HEK293 (cell line): ENCODE measurements around the gene HMGN1.

ENCODE experiments used
- HOXA7 ChIP-seq: sonication (generic); formaldehyde crosslinking; IDR thresholded peaks from 2 replicates; pipeline ENCODE4 v1.8.1; 2022; ENCODE audit warnings: missing genetic modification reagents, borderline replicate concordance
- KLF1 ChIP-seq: fragments of 450-650 bp; formaldehyde crosslinking; IDR thresholded peaks from 2 replicates; pipeline ENCODE4 v1.5.1; 2016; ENCODE audit warnings: missing biosample characterization, missing genetic modification characterization
- KLF10 ChIP-seq: fragments of 450-650 bp; IDR thresholded peaks from 2 replicates; pipeline ENCODE4 v1.5.1; 2018; ENCODE audit warnings: missing biosample characterization, mild to moderate bottlenecking, missing genetic modification characterization
- MYNN ChIP-seq: fragments of 450-650 bp; formaldehyde crosslinking; IDR thresholded peaks from 2 replicates; pipeline ENCODE4 v1.5.1; 2016; ENCODE audit warnings: missing biosample characterization, missing genetic modification characterization, borderline replicate concordance
- SALL2 ChIP-seq: fragments of 450-650 bp; formaldehyde crosslinking; IDR thresholded peaks from 2 replicates; pipeline ENCODE4 v1.5.0; 2017; ENCODE audit warnings: missing biosample characterization, mild to moderate bottlenecking, missing genetic modification characterization, borderline replicate concordance
- ZFP37 ChIP-seq: fragments of 450-650 bp; formaldehyde crosslinking; IDR thresholded peaks from 2 replicates; pipeline ENCODE4 v1.5.1; 2016; ENCODE audit warnings: missing biosample characterization, missing genetic modification characterization
- ZNF473 ChIP-seq: fragments of 450-650 bp; formaldehyde crosslinking; IDR thresholded peaks from 2 replicates; pipeline ENCODE4 v1.5.1; 2017; ENCODE audit warnings: missing biosample characterization, missing genetic modification characterization
- ZNF792 ChIP-seq: fragments of 450-650 bp; formaldehyde crosslinking; IDR thresholded peaks from 2 replicates; pipeline ENCODE4 v1.5.1; 2016; ENCODE audit warnings: missing biosample characterization, missing genetic modification characterization

- TF ChIP-seq KLF1 (tag by site-specific recombination), result no peak
- no peak for TF ChIP-seq KLF10 (tag by site-specific recombination)
- no peak for TF ChIP-seq HOXA7 (CRISPR knock-in tag)
- no peak for TF ChIP-seq SALL2
- no peak for TF ChIP-seq ZFP37
- no peak for TF ChIP-seq ZNF792 (tag by site-specific recombination)
- TF ChIP-seq MYNN, result no peak
- TF ChIP-seq ZNF473 (tag by site-specific recombination), result no peak
Observed at GRCh38 chr21:39367783-39368182, 18.9 kb upstream of the HMGN1 start.
